NCI-H510A treated with DMSO at 0.1 percent for 48 hours (cell line): ENCODE results near the gene MVB12B.

ENCODE experiments used
- DNase-seq: peaks from one replicate; lab custom pipeline; 2025; lab: John Stamatoyannopoulos, UW

MVB12B gene

DNA sequence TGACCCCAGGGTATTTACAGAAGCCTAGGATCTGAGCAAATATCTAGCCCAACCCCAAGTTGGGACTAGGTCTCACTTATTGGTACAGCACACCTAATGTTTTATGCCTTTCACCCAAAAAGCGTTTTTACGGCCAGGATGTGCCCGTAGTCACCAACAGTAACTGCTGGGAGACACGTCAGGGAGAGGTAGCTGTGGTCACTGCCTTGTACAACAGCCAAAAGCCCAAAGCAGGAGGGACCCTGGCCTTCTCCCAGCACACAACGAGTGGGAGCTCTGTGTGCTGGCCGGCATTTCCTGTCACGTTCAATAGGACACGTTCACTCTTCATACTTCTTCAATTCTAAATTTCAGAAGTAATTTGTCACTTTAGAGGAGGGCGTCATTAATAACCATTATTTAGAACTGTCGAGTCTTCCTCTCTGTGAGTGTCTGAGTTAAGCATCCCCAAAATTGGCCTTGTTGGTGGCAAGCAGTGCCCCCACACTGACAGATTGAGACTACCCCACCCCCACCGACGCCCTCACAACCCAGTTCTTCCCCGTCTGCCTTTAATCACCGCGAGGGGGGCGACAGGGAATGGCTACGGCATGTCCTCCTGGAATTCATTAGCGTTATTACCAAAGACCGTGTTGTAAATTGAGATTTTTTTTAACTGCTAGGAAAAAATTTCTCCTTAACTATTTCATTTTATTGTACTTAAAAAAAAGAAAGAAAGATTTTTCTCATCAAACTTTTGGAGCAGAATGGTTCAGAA, 80.7 kb downstream of the MVB12B start:
- no peak for DNase-seq

DNA sequence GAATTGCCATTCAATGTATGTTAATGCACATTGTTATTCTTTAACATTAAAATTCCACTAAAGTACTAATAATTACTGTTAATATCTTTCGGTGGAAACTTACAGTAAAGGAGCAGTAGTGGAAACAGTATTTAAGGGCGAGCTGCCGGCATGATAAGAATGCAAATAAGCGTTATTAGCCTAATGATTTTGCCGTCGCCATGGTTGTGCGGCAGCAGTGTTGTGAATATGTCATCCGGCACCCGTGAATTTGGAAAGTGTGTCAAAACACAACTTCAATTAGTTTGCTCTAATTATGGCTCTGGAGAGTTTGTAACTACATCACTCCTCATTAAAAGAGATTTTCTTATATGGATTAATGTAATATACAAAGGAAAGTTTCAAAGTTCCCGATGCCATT, 81.4 kb downstream of the MVB12B start:
- no peak for DNase-seq

DNA sequence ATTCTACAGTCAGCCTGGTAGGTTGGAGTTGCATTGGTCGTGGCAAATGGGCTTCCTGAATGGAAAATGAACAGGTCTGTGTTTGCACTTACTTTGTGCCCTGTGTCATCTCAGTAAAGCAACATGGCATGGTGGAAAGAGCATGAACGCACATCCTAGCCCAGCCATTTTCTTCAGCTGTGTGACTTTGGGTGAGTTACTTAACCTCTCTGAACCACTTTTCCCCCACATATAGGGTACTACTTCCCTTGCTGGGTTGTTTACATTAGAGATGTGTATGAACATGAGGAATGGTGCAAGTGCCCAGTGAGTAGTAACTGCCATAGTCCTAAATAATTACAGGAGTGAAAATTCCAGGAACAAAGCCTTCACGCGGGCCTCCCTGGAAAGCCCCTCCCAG, 83.6 kb downstream of the MVB12B start:
- no peak for DNase-seq

DNA sequence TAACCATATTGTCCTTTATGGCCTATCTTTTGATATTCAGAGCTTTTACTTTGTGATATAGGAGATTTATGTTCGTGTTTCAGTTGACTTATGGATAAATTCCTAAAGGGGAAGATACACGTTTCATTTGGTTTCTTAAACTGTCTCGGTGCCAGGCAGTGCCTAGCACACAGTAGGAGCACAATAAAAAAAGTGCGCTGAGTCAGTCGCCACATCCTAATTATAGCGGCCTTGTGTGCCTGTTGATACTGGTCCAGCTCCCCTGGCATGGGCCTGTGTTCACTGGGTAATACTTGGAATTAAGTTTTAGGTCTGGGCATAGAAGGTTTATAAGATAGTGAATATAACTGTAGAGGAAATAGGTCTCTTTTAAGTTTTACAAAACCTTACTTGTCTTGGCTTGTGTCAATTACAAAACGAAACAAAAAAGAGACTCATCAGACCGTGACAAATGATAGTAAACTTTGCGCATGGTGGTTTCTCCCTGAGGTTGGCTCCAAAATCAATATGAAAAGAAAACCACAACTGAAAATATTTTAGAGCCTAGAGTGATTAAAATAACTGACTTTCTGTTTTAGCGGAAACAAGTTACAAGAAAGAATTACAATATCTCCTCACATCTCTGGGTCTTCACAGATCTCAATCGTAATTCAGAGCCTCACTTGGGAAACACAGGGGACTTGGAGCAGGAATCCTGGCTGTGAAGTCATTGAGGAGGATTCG, 84.8 kb downstream of the MVB12B start:
- peak; percentile 86 for DNase-seq

DNA sequence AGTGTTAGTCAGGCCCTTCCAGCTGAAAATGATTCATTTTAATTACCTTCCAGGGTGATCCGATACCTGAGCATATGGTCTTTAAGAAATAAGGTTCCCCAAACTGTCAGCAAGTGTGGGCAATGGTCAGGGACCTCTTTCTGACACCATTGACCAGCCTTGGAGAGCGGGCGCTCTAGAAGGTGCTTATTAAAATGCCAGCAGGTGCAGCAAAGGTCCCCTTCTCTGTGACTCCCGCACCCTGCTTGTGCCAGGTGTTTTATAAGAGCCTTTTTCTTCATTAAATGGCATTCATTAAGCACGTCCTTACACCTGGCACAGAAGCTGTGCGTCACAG, 85.3 kb downstream of the MVB12B start:
- DNase-seq = peak; percentile 86

DNA sequence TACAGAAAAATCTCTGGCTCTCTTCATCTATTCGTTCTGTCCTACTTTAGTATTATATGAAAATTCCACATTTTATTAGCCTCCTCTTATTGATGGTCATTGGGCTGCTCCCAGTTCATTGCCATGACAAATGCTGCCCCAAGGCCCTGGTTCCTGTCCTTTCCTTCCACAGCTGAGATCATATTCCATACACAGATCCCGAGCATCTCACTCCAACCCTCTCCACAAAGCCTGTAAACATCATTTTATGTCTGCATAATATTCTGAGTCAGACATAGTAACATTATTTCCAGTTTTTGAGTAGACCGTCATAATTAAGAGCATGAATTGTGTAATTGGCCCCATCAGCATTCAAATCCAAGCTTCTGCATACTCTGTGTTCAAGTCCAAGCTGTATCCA, 86.3 kb downstream of the MVB12B start:
- peak; percentile 39 for DNase-seq

DNA sequence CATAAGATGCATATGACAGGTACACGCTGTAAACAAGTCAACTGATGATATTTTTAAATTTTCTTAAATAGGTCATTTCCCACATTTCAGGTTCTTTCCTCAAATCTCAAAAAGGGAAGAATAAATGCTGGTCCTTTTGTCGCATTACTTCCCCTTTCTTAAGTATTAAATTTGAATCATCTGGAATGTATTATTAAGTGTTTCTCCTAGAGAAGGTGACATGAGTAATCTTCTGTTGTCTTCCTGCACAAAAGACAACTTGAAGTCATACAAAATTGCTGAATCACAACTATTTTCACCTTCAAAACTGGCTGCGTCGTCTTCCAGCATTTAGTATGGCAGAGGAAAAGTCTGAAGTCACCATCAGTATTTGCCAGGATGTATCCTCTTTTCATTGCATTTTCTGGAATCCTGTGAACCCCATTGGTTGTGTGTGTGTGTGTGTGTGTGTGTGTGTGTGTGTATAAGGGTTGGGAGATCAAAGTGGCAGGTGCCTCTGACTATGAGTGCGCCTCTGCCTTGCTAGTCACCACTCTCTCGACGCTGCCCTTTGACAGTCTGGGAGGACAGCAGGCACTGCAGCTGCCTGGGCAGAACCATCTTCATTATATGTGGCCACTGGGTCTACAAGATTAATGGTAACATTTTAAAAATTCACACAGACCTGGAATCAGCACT, 86.9 kb downstream of the MVB12B start:
- DNase-seq = peak; percentile 76

DNA sequence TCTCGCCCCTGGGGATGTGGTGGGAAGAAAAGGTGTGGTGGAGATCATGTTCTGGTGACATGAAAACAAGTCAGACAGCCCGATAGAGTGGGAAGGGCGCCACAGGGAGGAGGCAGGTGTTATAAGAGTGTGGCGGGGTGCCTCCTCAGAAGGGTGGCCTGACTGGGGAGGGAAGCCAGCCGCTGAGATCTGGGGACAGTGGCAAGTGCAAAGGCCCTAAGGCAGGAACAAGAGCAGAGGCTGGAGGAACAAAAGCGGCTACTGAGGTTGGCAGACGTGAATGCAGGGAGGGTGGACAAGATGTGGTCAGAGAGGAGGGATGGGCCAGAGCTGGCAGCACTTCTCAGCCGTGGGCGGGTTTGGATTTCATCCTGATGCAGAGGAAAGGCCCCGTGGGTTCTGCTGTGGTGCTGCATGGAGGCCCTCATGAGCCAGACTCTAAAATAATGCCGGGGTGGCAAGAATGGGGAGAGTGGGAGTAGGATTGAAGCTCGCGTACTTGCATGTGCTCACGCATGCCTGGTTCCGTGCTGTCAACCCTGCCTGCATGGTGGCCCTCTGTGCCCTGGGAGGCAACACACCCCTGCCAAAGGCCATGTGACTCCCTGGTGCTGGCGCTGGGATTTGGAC, 89.2 kb downstream of the MVB12B start:
- DNase-seq = peak; percentile 56

DNA sequence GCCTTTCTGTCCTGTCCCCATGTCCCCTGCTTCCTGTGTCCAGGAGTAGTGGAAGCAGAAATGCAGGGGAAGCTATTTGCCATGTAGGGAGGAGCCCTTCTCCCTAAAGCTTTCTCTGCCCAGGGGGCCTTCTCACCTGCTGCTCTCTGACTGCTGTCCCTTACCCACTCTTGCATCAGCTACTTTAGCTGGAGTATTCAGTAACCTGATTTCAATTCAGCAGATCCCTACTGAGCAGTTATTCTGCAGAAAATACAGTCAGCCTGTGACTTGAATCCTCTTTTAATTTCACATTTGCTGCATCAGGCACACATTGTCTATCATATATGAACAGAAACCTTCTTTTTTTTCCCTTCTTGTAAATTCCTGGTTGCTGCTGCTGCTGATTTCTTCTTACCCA, 90.4 kb downstream of the MVB12B start:
- peak; percentile 92 for DNase-seq

DNA sequence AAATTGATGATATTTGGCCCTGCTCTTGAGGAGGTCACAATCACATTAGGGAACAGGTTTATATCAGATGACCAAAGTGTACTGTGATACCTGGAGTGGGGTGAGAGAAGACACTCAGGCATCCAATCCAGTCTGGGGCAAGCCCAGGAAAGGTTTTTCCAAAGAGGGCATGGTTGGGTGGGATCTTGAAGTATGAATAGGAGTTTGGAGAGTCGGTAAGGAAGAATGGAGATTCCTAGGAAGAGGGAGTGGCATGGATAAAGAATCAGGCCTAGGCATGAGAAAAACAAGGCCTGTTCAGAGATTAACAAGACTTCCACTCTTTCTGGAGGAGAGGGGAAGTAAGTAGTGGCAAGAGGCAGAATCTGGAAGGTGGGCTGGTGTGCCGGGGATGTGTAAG, 91.1 kb downstream of the MVB12B start:
- no peak for DNase-seq

DNA sequence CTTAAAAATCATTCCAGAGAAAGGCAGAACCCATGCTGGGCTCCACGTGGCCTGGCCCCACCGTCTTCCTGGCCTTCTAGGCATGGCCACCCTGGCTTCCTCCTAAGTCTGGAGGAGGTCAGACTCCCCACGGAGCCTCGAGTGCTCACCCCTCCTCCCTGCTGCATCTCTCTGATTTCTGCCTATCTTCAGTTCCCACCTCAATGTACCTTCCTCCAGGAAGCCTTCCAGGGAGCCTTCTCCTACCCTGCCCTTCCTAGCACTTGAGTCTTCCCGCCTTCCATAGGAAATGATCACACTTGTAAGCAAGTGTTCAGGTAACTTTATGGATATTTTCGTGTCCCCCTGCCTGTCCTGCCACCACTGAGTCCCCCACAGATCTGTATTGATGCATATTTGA, 92.0 kb downstream of the MVB12B start:
- DNase-seq = no peak

DNA sequence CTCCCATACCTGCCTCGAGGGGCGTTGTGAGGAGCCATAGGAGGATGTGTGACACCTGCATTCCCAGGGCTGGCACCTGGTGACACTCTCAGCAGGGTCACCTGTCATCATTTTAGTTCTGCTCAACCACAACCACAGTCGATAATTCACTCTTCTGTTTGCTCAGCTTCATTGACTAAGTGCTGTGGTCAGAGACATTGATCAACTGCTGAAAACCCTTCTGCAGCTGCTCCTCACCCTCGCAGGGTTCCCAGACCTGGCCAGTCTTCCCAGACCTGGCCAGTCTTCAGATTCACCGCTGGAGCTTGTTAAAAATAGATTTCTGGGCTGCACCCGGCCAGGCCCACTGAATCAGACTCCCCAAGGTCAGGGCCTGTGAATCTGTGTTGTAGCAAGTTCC, 92.8 kb downstream of the MVB12B start:
- DNase-seq = peak; percentile 97

DNA sequence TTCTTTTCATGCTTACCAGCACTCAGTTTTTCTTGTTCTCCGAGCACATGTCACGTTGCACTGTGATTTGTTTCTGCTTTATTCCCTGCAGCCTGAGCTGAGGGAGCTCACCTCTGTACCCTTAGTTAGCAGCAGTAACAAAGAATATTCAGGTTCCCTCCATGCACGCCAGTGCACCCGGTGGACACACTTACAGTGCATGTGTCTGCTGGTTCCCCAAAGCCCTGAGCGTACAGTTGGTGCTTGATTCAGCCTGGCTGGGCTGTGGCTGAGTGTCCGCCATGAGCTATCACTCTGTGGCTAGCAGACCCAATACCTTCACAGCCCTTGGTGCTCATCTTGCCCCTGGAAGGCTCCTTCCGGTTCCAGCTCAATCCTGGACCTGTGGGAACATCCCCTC, 93.5 kb downstream of the MVB12B start:
- no peak for DNase-seq

DNA sequence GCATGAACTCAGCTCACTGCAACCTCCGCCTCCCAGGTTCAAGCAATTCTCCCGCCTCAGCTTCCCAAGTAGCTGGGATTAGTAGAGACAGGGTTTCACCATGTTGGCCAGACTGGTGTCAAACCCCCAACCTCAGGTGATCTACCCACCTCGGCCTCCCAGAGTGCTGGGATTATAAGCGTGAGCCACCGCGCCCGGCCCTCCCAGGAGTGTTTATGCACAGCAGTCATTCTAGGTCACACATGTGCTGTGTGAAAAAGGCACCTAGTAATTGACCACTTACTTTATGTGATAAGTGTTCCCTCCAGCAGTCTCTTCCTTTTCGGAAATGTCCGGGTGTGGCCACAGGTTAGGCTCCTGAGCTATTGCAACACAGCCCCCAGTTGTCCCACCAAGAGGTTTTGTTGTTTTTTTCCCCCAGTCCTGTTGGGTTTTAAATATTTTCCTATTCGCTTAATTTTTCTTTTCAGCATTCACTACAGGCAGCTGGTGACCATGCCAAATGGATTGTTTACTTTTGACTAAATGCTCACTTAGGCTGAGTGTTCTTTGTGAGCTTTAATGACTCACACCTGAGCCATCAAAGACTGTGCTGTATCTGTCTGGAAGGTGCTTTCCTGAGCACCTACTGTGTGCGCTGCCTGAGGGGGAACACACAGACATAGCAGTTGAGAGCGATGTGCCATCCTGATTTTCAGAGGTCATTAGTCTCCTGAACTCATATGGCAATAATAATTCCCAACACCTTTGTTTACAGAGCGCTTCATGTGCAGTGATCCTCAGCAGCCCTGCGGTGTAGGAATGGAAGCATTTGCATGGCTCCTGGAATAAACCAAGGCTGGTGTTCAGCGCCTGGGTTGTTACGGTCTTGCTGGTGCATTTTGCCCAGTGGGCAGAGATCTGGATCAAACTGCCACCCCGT, 94.3 kb downstream of the MVB12B start:
- peak; percentile 92 for DNase-seq

DNA sequence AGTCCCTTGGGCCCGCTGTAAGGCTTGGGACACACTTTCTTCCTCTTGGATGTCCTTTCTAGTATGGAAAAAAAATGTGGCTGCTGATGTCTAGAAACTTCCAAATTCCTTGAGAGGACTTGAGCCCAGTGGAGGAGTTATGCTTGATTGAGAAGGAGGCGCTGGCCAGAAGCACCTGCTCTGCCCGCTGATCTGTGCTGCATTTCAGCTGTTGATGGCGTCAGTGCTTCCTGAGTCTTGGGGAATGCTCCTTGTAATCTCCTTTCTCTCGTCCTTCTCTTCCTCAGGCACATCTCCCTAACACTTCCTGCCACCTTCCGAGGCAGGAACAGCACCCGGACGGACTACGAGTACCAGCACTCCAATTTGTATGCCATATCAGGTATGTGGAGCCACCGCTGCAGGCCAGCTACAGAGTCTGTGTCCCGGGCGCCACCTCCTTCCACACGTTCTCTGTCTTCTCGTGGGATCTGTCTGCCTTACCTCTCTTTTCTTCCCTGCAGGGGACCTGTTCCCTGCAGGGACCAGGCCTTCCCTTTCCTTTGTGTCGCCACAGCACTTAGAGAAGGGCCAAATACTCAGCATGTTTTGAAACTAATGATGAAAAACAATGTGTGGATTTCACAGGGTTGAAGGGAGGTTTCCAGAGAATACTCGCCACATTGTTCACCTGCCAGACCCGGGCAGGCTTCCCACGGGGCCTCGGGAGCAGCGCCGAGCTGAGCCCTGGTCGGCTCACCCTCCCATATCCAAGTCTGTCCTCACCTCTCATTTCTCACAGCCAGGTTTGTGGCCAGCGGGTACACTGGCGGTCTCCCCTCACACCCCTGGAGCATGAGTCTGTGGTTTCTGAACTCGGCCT, 95.2 kb downstream of the MVB12B start:
- no peak for DNase-seq

DNA sequence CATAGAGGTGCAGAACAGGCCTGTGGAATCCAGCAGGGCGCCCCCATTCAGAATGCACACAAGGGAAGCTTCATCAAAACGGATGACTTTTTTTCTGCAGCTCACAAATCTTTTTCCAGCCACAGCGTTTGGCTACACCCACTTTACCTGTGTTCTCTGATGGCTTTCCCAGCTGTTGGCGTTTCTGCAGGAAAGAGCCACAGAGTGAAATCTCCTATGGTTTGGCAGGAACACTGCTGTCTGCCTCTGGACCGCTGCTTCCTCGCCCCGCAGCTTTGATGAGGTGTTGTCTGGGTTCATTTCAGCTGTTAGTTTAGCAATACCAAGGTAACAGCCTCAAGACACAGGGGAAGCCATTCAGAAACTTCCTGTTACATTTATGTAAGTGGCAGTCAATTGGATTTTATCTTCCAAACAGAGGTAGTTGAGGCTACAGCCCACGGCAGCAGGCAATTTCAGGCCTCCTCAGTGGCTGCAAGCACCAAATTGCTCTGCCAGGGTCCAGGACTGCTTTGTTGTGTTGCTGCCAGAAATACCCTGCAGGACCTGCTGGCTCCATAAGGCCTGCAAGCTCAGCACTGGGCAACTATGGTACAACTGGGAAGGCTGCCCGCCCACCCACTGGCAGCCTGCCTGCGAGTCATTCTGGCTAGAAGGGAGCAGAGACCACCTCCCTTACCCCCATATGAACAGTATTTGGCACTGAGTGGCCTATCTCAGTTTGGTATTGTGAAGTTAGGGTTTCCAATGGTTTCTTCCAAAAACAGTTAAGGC, 96.7 kb downstream of the MVB12B start:
- no peak for DNase-seq

DNA sequence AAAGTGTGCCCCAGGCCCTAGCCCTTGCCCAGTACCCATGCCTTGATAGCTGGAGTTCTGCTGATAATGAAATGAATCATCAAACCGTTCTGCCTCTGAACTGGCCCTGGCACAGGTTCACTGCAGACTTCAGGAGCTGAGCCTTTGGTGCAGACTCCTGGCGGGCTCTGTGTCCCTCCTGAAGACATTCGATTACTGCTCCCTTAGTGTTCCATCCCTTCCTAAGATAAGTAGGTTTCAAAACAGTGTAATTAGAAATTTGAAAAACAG, 97.2 kb downstream of the MVB12B start:
- no peak for DNase-seq

DNA sequence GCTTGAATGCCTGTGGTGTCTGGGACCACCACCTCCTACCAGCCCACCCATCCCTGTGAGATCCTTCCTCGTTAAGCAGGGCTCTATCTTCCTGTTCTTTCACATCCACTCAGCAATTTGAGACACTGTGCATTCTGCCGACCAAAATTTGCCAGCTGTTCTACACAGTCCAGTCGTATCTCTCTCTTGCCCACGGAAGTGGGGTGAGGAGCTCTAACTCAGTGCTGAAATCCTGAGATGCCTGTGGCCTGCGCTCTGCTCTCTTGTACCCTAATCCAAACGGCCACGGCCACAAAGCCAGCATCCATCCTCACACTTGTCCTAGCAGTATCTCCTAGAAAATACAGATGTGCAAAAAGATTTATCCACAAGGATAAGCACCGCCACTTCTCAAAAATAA, 97.9 kb downstream of the MVB12B start:
- no peak for DNase-seq

DNA sequence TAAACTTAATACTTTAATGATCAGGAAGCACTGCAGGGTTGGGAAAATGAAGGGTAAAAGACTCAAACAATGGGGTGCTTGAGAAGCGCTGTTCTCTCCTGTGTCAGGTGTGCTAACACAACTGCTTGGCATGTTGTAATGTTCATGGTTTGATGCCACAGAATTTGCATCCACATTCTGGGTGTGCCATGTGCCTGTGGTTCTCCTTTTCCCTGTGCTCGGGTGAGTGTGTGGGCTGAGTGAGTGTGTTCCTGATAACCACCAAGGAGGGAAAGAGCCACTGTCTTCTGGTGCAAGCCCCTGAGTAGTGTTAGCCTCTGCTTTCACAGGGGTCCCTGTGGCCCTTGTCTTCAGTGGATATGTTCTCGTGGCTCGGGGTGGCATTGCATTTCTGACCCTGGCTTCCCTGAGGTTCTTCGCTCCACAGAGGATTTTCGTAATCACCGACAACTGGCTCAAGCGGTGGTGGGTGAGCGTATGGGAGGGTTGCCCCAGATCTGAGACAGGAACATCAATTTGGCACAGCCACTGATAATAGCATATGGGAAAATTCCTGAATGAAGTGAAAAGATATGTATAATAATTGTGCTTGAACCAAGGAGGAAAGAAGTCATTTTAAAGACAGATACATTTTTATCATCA, 102.0 kb downstream of the MVB12B start:
- DNase-seq = no peak

DNA sequence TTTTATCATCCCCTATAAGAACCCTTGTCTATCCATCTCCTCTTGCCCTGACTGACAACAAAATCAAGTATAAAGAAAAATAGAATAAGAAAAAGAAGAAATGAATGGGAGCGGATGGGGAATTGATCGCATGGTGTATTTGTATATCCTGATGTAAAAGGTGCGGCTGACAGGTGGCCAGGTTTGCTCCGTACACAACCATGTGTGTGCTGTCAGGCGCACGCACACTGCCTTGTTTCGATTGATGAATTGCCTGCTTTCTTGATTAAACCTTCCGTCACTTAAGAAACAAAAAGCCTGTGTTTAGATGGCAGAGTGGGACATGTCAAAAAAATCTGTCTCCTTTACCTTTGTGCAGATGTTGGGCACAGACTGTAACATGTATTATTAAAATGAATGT, 102.6 kb downstream of the MVB12B start:
- DNase-seq = no peak
